ENCODE data around the gene CPEB4.

Gene CPEB4

DNA sequence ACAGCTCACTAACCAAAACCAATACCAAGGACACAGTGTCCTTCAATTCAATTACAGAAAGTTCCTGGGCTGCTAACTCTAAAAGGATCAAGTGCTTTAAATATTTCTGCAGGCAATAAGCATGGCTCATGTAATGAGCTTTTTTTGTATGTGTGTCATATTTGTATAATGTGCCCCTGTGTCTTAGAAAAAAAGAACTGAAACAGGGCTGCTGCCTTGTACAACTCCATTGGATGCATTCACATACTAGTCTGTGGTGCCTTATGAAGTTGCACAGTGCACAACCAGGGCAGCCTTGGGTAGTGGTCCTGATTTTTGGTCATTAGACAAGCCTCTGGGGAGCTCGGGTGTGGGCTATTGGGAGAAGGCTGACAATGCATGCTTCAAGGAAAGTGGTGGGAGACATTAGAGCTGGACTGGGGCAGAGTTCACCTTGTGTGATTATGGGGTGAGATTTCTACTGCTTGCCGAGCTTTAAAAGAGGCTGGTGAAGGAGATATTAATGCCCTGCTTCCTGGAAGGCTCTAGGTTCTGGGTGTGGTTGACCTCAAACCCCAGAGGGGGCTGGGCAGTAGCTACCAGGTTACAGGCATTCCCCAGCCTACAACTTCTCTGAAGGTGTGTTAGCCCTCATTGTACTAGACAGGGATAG is 3.6 kb upstream of the CPEB4 start:
- no peak for DNase-seq (ENCODE audit: low read depth)

DNA sequence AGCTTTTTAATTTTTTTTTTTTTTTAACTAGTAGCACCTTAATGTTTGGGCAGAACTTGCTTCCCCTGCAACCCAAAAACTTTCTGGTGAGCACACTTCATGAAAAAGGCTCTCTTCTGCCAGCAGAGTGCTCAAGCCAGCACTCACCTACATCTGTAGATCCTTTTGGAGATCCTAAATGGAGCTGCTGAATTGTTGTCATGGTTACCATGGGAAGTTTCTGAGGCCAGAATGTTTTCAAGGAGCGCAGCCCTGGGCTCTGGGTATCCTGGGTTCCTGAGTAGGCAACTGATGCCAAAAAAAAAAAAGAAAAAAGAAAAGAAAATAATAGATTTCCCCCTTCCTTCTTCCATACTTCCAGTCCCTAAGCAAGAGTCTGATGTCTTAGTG is 3.1 kb upstream of the CPEB4 start:
- DNase-seq (ENCODE audit: low read depth): no peak

DNA sequence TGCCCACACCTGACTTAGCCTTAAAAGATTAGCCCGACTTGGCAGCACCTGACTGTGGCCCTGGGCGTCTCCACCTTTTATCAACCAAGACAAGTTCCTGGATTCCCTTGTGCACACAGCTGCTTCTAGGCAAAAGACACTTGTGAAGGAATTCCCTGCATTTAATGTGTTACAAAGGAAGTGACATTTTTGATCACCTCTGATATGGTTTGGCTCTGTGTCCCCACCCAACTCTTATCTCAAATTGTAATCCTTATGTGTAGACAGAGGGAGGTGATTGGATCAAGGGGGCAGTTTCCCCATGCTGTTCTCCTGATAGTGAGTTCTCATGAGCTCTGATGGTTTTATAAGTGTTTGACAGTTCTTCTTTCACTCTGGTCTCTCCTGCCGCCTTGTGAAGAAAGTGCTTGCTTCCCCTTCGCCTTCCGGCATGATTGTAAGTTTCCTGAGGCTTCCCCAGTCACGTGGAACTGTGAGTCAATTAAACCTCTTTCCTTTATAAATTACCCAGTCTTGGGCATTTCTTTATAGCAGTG is 2.6 kb upstream of the CPEB4 start:
- DNase-seq (ENCODE audit: low read depth): no peak

DNA sequence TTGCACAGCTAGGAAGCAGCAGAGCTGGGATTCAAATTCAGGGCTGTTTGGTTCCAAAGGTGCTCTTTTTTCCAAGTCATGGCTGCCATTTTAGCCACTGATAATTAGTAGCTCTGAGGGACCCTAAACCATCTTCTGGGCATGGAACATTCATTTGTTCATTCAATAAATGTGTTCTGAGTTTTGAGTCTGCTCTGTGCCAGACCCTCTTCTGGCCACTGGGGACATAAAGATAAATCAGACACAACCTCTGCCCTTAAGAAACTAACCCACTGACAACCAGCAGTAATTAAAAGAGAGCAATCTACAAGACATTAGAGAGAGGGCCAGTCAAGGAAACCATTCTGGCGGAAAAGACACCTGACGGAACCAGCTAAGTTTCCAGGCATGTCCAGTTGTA is 2.0 kb upstream of the CPEB4 start:
- DNase-seq (ENCODE audit: low read depth): no peak

DNA sequence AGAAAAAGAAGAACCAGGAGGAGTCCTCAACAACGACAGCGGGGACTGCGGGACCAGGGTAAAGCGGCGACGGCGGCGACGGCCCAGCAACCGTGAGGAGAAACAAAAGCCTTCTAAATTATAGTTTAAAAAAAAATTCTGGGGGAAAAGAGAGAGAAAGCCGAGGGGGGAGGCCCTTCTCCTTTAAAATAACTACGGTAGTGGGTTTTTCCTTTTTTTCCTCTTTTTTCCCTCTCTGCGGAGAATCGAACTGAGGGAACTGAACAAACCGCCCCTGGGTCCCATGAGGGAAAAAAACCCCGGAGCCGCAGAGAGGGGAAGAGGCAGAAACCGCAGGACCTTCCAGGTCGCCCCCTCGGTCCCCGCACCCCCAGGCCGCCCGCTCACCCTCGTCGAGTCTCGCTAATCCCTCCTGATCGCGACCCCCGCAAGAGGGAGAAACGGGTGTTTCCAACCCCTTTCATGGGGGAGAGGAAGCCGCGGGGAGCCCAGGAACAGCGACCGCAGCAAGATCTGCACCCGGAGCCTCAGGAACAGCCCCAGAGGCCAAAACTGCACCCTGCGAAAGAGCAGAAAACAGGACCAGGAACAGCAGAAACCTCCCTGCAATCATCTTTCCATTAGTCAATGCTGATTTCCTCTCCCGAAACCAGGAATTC is 453 bp downstream of the CPEB4 start:
- no peak for DNase-seq (ENCODE audit: low read depth)

DNA sequence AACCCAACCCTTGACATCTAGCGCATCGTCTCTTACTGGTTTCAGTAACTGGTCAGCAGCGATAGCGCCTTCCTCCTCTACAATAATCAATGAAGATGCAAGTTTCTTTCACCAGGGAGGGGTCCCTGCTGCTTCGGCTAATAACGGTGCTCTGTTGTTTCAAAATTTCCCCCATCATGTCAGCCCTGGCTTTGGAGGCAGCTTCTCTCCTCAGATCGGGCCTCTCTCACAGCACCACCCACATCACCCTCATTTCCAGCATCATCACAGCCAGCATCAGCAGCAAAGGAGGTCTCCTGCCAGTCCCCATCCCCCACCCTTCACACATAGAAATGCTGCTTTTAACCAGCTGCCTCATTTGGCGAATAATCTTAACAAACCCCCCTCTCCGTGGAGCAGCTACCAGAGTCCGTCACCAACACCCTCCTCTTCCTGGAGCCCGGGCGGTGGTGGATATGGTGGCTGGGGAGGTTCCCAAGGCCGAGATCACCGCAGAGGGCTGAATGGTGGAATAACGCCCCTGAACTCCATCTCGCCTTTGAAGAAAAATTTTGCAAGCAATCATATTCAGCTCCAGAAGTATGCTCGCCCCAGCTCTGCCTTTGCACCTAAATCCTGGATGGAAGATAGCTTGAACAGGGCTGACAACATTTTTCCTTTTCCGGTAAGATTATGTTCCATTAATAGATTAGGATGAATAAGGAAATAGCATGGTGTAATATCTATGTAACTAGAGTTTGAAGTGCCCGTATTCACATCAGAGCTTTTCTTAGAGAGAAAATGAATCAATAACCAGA is 2.2 kb downstream of the CPEB4 start:
- DNase-seq (ENCODE audit: low read depth): no peak

DNA sequence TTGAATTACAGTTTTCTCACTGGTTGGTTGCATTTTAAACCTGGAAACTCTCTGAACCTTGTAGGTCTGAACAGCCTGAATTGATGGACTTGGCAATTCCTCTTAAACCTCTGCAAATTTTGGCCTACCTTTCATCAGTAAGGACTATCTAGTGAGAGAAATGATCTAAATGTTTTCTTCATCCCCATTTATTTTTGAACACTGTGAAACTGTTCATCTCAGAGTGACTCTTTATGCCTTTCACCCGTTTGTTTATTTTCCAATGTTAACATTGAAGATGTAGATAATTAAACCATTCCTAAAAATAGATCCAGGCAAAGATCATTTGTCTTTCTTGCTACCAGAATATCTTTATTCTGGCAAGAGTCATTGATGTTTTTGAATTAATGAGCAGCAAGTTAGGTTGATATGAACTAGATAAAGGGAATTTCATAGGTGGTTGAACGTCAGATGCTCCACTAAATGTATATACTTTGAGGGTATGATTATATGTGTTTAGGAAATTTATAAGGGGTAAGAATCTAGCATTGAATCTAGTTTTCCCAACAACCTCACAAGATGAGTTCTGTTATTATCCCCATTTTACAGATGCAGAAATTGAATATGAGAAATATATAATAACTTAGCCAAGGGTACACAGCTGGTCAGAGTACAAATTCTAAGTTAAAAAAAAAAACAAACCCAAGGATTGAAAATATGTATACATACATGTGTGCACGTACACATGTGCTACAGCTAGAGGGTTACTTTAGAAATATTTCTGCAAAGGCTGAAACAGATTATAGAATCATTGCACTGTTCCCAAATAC is 3.4 kb downstream of the CPEB4 start:
- DNase-seq (ENCODE audit: low read depth): no peak

DNA sequence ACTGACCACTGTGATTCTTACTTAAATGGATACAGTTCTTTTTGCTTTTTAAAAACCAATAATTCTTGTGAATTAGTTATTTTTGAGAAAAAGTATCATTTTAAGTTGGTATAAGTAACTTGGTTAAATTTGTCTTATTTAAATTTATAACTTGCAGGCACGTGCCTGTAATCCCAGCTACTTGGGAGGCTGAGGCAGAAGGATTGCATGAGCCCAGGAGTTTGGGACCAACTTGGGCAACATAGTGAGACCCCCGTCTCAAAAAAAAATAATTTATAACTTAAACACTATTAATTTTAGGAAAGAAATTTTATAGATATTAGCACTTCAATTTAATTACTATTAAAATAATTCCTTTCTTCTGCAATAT is 5.0 kb downstream of the CPEB4 start:
- no peak for DNase-seq (ENCODE audit: low read depth)

DNA sequence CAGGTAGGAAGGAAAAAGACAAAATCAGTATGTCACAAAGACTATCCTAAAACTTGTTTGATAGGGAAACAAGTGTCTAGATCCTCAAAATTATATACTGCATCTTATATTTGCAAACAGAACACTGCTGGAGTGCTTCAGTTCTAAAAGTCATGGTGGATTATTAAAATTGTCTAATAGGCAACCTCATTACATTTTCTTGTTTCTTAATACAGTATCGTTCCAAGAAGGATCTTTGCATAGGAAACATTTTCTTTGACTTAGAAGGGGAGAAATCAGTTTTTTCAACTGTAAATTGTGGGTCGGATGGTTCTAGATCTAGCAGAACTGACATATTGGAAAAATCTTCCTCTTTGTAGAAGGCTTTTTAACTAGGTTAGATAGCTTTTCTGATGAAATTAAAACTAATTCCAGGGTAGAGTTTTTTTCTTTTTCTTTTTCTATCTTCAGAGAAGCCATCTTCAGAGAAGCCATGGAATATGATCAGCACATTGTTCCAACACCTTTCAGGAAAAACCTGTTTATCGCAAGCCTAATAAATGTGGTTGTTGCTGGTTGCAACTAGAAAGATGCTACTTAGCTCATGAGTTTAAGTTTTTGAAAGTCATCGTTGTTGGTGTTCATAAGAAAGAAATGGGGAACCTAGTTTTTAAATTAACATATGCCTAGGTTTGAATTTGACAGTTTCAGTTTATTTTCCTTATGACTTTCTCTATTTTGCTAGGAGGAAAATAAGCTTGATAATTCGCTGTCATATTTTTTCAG is 7.4 kb downstream of the CPEB4 start:
- DNase-seq (ENCODE audit: low read depth): no peak

DNA sequence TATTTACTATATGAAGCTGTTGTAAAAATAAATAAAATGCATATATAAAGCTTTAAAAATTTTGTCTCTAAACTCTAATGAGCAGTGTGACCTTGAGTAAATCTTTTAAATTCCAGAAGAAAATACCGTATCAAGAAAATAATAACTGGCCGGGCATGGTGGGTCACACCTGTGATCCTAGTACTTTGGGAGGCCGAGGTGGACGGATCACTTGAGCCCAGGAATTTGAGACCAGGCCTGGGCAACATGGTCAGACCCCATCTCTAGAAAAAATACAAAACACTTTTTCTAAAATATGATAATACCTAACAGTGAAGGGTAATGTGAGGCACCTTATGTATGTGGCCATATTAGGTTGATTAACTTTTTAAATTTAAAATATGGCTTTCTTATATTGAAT is 8.5 kb downstream of the CPEB4 start:
- DNase-seq (ENCODE audit: low read depth): no peak

DNA sequence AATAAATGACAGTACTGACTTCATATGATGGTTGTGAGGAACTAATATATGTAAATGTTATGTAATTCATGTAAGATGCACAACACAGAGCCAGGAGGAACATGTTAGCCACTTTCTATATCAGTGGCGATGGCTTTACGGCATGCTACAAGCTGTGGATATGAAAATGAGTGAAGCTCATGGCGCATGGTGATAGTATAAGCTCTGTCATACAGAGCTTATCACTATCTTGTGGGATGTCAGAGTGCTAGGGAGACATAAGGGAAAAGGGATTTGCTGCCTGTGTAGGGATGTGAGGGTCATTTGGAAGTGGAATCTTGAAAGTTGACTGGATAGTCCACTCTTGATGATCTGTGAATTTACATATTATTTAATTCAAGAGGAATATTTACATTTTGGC is 13.6 kb downstream of the CPEB4 start:
- no peak for DNase-seq (ENCODE audit: low read depth)

DNA sequence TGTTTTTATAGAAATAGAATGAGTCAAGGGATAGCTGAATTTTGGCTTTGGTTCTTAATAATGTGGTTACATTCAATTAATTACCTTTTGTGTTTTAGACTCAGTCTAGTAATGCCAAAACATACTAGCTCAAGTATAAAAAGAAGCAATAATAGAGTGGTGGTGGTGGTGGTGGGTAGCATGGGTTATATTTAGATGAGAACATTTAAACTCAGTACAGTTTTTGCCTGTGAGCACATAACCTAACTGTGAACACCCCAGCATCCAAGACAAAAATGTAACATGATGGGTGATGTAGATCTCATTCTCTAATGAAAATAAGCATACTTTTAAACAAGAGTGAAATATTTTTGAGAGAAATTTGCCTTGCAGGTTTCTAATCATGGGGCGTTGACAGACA is 14.2 kb downstream of the CPEB4 start:
- DNase-seq (ENCODE audit: low read depth): no peak

DNA sequence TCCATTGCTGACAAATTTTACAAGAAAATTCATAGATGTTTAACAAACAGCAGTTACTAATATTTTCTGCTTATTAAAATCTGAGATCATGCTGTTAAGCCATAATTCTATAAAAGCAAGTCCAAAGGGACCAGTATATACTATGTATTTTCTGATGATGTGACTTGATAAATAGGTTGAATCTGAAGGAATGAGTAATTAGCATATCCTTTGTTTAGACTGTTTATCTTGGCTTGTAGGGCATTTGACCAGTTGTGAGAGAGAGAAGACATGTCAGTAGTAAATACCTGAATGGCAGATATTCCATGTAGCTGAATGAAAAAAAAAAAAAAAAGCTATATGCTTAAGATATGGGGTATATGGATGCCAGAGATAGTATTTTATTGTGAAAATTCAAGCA is 14.6 kb downstream of the CPEB4 start:
- DNase-seq (ENCODE audit: low read depth): no peak

DNA sequence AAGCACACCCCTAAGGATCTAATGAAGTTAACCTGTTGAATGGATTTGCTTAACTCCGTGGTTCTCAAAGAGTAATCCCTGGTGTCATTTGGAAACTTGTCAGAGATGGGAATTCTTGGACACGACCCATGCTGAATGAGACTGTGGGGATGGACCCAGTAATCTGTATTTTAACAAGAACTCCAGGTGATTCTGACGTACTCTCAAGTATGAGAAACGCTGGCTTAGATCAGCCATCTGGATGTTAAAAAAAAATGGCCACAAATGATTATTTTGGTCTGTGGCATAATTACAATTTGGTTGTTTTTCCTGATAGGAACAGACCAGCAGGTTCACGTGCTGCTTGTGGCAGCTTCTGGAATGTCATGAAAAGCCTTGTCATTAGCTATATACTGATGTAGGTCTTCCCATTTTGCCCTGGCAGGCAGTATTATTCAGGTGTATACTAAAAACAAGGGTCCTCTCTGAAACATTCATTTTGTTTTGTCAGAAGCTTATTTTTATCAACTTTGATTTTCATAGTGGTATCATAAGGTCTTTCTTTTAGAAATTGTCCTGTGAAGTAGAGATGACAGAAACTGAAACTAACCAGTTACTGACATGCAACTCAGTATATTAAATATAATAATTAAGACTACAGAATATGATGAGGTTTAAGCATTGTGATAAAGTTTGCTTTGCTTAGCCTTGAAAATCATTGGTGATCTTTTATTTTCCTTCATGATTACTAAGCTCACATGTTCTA is 15.4 kb downstream of the CPEB4 start:
- DNase-seq (ENCODE audit: low read depth): no peak

DNA sequence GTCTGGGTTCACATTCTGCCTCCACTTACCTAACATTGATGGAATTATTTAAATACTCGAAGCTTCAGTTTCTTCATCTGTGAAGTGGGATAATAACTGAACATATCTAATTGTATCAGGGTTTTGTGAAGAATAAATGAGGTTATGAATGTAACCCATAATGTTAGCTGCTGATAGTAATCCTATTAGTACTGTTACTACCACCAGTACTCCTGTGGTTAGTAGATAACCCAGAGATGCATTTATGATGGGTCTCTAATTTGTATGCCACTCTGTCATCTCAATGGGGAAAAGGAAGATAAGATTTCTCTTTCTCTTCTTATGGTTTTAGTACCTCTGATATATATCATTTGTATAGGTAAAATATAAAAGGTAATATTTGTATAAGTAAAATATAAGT is 16.0 kb downstream of the CPEB4 start:
- DNase-seq (ENCODE audit: low read depth): no peak

DNA sequence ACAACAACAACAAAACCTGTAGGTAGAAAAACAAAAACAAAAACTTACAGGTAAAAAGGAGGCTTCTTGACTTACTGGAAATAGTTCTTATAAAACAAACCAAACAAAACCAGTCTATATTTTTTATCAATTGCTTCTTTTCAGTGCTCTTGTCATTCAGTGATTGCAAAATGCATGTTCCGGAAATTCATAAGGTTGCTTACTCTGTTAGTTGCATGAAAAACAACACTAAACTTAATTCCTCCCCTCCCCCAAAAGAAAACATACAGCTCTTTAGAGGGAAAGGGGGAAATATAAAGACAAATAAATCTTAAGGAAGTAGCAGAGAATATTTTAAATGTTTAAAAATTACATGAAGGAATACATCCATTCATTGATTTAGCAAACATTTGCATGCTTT is 19.1 kb downstream of the CPEB4 start:
- no peak for DNase-seq (ENCODE audit: low read depth)

DNA sequence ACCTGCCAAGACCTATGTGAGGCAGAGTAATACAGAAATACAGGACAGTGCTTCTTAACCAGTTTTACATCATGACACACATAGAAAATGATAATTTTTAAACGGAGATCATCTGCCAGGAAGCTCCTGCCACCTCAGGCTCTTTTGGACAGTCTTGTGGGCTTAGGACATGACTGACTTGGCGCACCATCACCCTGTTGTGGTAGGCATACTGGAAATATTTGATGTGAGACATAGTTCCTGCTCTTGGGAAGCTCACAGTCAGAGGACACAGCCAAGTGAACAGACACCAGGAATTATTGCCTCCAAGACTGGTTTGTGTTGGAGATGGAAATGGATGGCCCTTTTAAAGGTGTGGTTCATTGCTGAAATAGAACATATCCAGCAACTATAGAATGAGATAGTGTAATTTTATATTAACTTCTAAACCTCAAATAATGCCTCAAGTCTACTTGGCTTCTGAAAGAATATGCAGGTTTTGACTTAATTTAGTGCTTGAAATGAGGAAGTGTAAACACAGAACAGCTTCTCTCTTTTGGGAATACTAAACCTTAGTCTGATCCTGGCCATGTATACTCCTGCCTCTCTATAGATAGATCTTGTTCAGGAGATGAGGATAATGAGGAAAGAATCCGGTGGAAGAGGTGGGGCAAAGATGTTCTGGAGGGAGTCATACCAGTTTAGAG is 19.7 kb downstream of the CPEB4 start:
- DNase-seq (ENCODE audit: low read depth): no peak

DNA sequence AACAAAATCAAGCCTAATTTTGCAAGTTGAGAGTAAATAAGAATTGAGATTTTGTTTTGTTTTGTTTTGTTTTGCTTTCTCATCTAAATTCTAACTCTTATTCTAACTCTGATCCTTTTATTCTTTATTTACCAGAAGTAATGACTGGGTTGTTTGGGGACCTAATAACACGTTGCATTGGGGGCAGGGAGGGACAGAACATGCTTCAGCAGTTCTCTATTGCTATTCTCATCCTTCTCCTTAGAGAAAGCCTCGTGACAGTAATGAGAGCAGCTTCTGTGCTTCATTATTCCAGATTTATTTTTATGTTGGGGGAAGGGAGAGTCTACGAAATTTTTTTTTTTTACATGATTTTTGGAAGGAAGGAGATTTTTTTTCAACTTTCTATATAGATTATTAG is 21.1 kb downstream of the CPEB4 start:
- no peak for DNase-seq (ENCODE audit: low read depth)

DNA sequence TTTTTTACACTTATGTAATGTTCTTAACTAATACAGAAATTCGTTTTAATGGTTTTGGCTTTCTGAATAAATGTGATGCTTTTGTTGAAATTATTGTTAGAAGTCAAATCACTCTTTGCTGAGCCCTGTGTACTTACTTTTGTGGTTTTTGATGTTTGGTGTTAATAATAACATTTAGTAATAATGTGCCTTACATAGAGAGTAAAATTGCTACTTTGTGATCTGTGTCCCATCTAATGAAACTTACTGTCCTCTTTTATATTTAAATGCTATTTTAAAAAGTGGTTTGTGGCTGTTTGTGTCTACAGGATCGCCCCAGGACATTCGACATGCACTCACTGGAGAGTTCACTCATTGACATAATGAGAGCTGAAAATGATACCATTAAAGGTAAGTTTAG is 22.1 kb downstream of the CPEB4 start:
- DNase-seq (ENCODE audit: low read depth): no peak

DNA sequence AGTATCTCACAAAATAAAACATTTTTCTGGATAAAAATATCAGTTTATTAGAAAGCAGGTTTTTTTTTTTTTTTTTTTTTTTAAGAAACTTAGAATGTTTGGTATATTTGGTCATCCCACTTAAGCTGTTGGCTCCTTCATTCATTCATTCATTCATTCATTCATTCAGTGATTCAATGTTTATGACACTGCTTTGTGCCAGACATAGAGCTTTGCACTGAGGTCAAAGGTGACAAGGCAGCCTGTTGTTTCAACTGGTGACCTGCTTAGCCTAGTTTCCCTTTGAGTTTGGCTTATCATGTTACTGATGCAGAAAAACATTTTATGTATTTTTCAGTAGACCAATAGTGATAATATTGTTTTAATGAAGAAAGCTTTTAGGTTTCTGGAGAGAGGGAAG is 23.5 kb downstream of the CPEB4 start:
- no peak for DNase-seq (ENCODE audit: low read depth)

All from activated T-helper 9 cell treated with anti-CD3 and anti-CD28 coated beads, Interleukin-2, amount 50 U/mL, for 16 hours (primary cell).